ENCODE measurements around the gene EEF1G.

DNA sequence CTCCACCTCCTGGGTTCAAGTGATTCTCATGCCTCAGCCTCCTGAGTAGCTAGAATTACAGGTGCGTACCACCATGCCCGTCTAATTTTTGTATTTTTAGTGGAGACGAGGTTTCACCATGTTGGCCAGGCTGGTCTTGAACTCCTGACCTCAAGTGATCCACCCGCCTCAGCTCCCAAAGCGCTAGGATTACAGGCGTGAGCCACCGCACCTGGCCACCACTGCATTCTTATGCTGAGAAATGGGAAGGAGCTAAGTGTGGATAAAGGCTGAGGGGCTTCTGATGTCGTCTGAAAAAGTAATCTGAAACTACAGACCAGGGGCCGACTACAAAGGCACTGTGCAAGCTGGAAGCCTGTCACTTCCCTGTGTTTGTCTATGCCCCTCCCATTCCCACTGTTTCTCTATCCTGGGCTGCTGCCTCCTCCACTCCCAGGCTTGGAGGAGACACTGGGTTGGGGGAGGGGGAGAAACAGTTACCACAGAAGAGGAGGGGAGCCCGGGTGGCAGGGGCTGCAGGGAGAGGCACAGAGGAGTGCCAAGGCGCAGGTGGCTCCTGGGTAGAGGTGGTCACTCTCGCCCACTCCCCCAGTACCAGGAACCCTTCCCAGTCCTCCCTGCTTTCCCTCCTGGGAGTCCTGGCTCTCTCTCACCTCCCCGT lies 30.9 kb upstream of the EEF1G start:
- TF ChIP-seq, protein P1, sequence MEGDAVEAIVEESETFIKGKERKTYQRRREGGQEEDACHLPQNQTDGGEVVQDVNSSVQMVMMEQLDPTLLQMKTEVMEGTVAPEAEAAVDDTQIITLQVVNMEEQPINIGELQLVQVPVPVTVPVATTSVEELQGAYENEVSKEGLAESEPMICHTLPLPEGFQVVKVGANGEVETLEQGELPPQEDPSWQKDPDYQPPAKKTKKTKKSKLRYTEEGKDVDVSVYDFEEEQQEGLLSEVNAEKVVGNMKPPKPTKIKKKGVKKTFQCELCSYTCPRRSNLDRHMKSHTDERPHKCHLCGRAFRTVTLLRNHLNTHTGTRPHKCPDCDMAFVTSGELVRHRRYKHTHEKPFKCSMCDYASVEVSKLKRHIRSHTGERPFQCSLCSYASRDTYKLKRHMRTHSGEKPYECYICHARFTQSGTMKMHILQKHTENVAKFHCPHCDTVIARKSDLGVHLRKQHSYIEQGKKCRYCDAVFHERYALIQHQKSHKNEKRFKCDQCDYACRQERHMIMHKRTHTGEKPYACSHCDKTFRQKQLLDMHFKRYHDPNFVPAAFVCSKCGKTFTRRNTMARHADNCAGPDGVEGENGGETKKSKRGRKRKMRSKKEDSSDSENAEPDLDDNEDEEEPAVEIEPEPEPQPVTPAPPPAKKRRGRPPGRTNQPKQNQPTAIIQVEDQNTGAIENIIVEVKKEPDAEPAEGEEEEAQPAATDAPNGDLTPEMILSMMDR (tag by site-specific recombination; IDR thresholded peaks at IDR 0.05): no peak
- no peak for TF ChIP-seq SETDB1 (IDR thresholded peaks at IDR 0.05; ENCODE audit: insufficient read length, low read length)
- TF ChIP-seq, protein P2, sequence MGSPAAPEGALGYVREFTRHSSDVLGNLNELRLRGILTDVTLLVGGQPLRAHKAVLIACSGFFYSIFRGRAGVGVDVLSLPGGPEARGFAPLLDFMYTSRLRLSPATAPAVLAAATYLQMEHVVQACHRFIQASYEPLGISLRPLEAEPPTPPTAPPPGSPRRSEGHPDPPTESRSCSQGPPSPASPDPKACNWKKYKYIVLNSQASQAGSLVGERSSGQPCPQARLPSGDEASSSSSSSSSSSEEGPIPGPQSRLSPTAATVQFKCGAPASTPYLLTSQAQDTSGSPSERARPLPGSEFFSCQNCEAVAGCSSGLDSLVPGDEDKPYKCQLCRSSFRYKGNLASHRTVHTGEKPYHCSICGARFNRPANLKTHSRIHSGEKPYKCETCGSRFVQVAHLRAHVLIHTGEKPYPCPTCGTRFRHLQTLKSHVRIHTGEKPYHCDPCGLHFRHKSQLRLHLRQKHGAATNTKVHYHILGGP (tag by site-specific recombination; IDR thresholded peaks at IDR 0.05): no peak
- TF ChIP-seq ZNF777 (tag by site-specific recombination; IDR thresholded peaks at IDR 0.05; ENCODE audit: borderline replicate concordance): no peak
- no peak for TF ChIP-seq ZNF121 (tag by site-specific recombination; IDR thresholded peaks at IDR 0.05)
